Endodermal cell (in vitro differentiated cells): ENCODE measurements around the gene RNF2. TPM values are rescaled to one million over a fixed set of nuclear protein-coding genes. Genes with fewer than 3 reads are reported as not detected.

Source experiments
- DNase-seq: peaks from one replicate; pipeline ENCODE4 v3.0.0-alpha.2; 2017
- H3K27ac ChIP-seq: 2 replicates; pipeline ENCODE4 v1.5.1; 2013; ENCODE audit warnings: mild to moderate bottlenecking, low read depth, low read length, moderate library complexity
- H3K27me3 ChIP-seq: 2 replicates; pipeline ENCODE4 v1.6.1; 2013; ENCODE audit warnings: mild to moderate bottlenecking, low read length, moderate library complexity; ENCODE audit not compliant: insufficient read depth, control insufficient read depth, poor library complexity, severe bottlenecking
- H3K36me3 ChIP-seq: 2 replicates; pipeline ENCODE4 v1.7.0; 2013; ENCODE audit warnings: mild to moderate bottlenecking, low read length, moderate library complexity; ENCODE audit not compliant: control insufficient read depth, insufficient read depth
- H3K4me1 ChIP-seq: one replicate; pipeline ENCODE4 v1.7.0; 2013; ENCODE audit warnings: low read length; ENCODE audit not compliant: control insufficient read depth, insufficient read depth
- H3K4me3 ChIP-seq: 2 replicates; pipeline ENCODE4 v1.5.1; 2013; ENCODE audit warnings: mild to moderate bottlenecking, low read length, moderate library complexity
- H3K9ac ChIP-seq: 2 replicates; pipeline ENCODE4 v1.6.1; 2013; ENCODE audit warnings: mild to moderate bottlenecking, low read length, moderate library complexity; ENCODE audit not compliant: poor library complexity, severe bottlenecking; ENCODE audit errors: extremely low read depth
- H3K9me3 ChIP-seq: 2 replicates; pipeline ENCODE4 v1.6.1; 2013; ENCODE audit warnings: mild to moderate bottlenecking, low read length, moderate library complexity; ENCODE audit not compliant: control insufficient read depth
- H3K27ac Mint-ChIP-seq: 2 replicates; pipeline ENCODE4 v1.8.0; 2020; ENCODE audit warnings: mixed read lengths
- H3K27me3 Mint-ChIP-seq: 2 replicates; pipeline ENCODE4 v1.8.0; 2021; ENCODE audit warnings: mild to moderate bottlenecking, mixed read lengths; ENCODE audit not compliant: insufficient read depth
- H3K36me3 Mint-ChIP-seq: 2 replicates; pipeline ENCODE4 v1.8.0; 2020; ENCODE audit warnings: low read depth, mixed read lengths
- H3K4me1 Mint-ChIP-seq: 2 replicates; pipeline ENCODE4 v1.8.0; 2020; ENCODE audit warnings: mixed read lengths
- H3K4me3 Mint-ChIP-seq: 2 replicates; pipeline ENCODE4 v1.8.0; 2020; ENCODE audit warnings: mild to moderate bottlenecking, moderate library complexity, mixed read lengths
- H3K9me3 Mint-ChIP-seq: 2 replicates; pipeline ENCODE4 v1.8.0; 2020; ENCODE audit warnings: mild to moderate bottlenecking, mixed read lengths
- CTCF ChIP-seq: fragments of 200-600 bp; sonication (generic); conservative IDR thresholded peaks from 2 replicates; pipeline ENCODE4 v1.5.0; 2021; ENCODE audit warnings: antibody characterized with exemption, mild to moderate bottlenecking
- WGBS, 2 experiments: methylation state at CpG; one replicate each; pipeline versions ENCODE4 v1.1.5 to v1.1.7; 2013; ENCODE audit warnings: missing lambda C conversion rate in 2 of 2, mixed read lengths in 1 of 2; ENCODE audit not compliant: insufficient coverage in 1 of 2, insufficient read length in 1 of 2; 5-methylcytosine and 5-hydroxymethylcytosine counted together
- total RNA-seq, 2 donors: library from RNA; stranded (reverse); fragmentation: NEBNext Ultra II Directional in 1 of 2; extraction: Animal tissue kit (Norgen Biotek cat#: 25700) in 1 of 2; gene quantifications; 2 replicates in 1 of 2; 3 replicates in 1 of 2; pipeline ENCODE4 v1.2.1, GENCODE V29; 2021

The RNF2 gene
- total RNA-seq, 2 donors from 2014 or later: 61.1 to 66.9 TPM

DNA sequence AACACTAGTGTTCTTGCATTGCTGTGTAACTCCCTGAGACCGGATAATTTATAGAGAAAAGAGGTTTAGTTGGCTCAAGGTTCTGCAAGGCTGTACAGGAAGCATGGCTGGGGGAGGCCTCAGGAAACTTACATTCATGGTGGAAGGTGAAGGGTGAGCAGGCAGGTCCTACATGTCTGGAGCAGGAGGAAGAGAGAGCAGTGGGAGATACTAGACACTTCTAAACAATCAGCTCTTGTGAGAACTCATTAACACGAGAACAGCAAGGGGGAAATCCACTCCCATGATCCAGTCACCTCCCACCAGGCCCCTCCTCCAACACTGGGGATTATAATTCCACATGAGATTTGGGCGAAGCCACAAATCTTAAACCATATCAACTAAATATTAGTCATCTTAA lies 30.1 kb downstream of the RNF2 start:
- DNase-seq: no peak
- Histone ChIP-seq H3K9ac (no peak overlapping the region), H3K4me3 (no peak overlapping the region), H3K9me3 (no peaks in the 10 kb centered on the region), H3K27ac (no peak overlapping the region), H3K27me3 (no peaks in the 10 kb centered on the region), H3K36me3 (no peaks in the 10 kb centered on the region), H3K4me1 (no peaks in the 10 kb centered on the region)
- peaks cover 7% of the 10 kb centered on the region for H3K4me1 Mint-ChIP-seq
- H3K36me3 Mint-ChIP-seq: peaks cover 16% of the 10 kb centered on the region
- H3K27me3 Mint-ChIP-seq: no peaks in the 10 kb centered on the region
- no peak overlapping the region for H3K4me3 Mint-ChIP-seq
- no peaks in the 10 kb centered on the region for H3K9me3 Mint-ChIP-seq
- H3K27ac Mint-ChIP-seq: peak overlapping the region; percentile 73
- no peak for TF ChIP-seq CTCF
- 90% methylated on average over 3 of the region's 3 CpGs for WGBS, 2 experiments

- Histone ChIP-seq H3K27me3 (no peaks in the 10 kb centered on the region), H3K4me3 (no peak overlapping the region), H3K9ac (no peak overlapping the region), H3K27ac (no peak overlapping the region), H3K4me1 (no peaks in the 10 kb centered on the region), H3K36me3 (no peaks in the 10 kb centered on the region), H3K9me3 (no peaks in the 10 kb centered on the region)
- DNase-seq: no peak
- peaks cover 11% of the 10 kb centered on the region for H3K36me3 Mint-ChIP-seq
- 92 to 100% methylated on average over 2 to 4 of the region's 4 CpGs for WGBS, 2 experiments
- TF ChIP-seq CTCF: no peak
- H3K27ac Mint-ChIP-seq: no peak overlapping the region
- no peaks in the 10 kb centered on the region for H3K27me3 Mint-ChIP-seq
- no peak overlapping the region for H3K4me3 Mint-ChIP-seq
- H3K9me3 Mint-ChIP-seq: no peaks in the 10 kb centered on the region
- peaks cover 7% of the 10 kb centered on the region for H3K4me1 Mint-ChIP-seq
Observed at GRCh38 chr1:185077374-185077773, 32.0 kb downstream of the RNF2 start.

DNA sequence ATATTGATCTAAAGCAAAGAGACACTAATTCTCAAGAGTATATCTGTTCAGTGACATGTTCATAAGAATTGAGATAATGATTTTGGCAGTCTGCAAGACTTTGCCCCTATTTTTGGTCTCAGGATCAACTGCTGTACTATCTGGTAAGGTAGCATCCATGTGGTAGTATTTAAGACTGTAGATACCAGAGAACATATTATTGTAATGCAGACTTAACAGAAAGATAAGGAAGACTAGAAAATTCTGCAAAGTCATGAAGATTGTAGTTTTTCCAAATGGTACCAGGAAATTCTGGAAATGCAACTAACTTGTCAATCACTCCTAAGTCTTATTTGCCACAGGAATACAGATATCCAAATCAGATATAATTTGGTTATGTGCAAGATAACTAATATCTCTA lies 35.1 kb downstream of the RNF2 start:
- no peak for DNase-seq
- H3K4me1 Mint-ChIP-seq: peaks cover 3% of the 10 kb centered on the region
- H3K9me3 ChIP-seq: no peaks in the 10 kb centered on the region
- H3K36me3 ChIP-seq: no peaks in the 10 kb centered on the region
- H3K27me3 ChIP-seq: no peaks in the 10 kb centered on the region
- H3K27me3 Mint-ChIP-seq: no peaks in the 10 kb centered on the region
- no peak for TF ChIP-seq CTCF
- H3K27ac ChIP-seq: no peak overlapping the region
- peaks cover 15% of the 10 kb centered on the region for H3K36me3 Mint-ChIP-seq
- H3K4me1 ChIP-seq: no peaks in the 10 kb centered on the region
- no peak overlapping the region for H3K9ac ChIP-seq
- no peak overlapping the region for H3K4me3 ChIP-seq
- H3K4me3 Mint-ChIP-seq: no peak overlapping the region
- no peak overlapping the region for H3K27ac Mint-ChIP-seq
- no peaks in the 10 kb centered on the region for H3K9me3 Mint-ChIP-seq
